Cerebellar cortex (tissue), 1 donor: ENCODE data around the gene CLIC6.

Source experiments
- DNase-seq: peaks from one replicate; pipeline ENCODE4 v3.0.0-alpha.2; 2015; ENCODE audit warnings: low spot score

The CLIC6 gene

DNA sequence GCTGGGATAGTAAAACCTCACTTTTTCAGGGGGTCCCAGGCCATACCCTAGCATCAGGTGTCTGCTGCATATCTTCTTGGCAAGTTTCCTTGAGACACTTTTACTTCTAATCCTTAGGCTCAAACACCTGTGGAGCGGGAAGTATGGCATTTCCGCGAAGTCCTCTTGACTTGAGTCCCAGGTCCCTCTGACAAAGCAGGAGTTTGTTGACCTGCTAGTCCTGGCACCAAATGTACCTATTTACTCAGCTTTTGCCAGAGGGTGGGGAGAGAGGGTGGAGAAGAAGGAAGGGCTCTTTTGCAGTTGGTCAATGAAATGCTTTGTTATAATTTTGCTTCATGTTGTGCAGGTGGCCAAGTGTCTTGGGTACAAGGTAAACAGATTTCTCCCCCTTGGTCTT lies 59.7 kb downstream of the CLIC6 start:
- DNase-seq, result no peak

- no peak for DNase-seq
Measured at GRCh38 chr21:34730194-34730593, 61.4 kb downstream of the CLIC6 start.

GRCh38 chr21:34730756-34731445 lies 62.1 kb downstream of the CLIC6 start:
- DNase-seq, result no peak

DNA sequence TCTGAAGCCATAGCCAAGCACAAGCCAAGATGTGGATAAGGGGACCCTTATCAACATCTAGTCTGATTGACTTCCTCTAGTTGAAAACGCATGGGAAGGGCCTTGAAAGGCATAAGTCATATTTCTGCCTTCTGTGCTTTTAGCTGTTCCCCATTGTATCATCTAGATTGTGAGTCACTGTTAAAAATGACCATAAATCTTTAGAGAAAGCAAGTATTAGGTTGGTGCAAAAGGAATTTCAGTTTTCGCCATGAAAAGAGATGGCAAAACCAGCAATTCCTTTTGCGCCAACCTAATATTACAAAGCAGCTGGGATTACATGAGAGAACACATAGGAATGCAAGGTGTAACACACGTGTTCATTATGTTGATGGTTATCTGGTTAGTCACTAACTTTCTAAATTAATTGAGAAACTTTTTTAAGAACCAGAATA lies 63.6 kb downstream of the CLIC6 start:
- DNase-seq, result no peak

GRCh38 chr21:34733852-34734251 lies 65.1 kb downstream of the CLIC6 start:
- no peak for DNase-seq

DNA sequence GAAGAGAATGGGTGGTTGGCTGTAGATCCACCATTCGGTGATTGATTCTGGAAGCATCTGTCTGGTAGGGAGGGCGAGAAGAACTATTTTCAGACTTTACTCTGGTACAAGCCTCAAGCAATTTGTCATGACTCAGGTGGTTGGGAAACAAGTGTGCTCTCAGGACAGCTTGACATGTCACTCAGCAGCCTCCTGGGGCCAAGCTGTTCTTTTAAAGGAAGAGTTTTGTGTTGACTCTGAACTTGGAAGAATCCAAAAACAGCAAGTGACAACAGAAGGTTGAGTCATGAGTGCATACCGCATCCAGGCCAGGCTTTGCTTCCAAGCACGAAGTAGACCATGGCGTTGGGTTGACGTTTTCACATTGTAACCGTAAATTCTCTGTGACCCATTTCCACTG lies 65.9 kb downstream of the CLIC6 start:
- DNase-seq, result no peak

DNA sequence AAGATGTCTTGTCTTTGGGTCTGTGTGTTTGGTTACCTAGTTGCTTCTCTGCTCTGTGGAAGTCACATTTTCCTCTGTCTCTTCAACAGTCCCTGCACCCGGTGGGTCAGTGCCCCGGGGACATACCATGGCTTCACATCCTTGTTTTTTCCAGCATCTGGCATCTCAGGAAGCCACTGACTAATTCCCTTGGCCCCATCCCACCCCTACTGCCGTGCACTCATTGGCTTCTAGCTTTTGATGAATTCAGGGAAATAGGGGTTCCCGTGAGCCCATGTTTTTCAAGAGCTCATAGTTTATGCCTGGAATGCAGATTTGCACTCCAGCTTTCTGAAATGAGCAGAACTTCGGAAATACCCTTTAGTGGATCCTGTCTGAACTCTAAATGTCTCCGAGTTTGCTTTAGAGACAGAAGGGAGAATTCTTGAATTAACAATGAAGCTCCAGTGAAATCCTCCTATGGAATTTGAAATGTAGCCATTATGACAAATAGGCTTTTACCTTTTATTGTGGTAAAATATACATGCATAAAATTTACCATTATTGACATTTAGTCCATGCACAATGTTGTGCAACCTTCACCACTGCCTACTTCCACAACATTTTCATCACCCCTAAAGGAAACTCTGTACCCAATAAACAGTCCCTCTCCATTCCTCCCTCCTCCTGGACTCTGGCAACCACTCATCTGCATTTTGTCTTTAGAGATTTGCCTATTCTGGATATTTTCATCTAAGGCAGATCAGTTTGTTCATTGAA lies 67.5 kb downstream of the CLIC6 start:
- DNase-seq, result no peak

GRCh38 chr21:34737115-34737514 lies 68.3 kb downstream of the CLIC6 start:
- no peak for DNase-seq

DNA sequence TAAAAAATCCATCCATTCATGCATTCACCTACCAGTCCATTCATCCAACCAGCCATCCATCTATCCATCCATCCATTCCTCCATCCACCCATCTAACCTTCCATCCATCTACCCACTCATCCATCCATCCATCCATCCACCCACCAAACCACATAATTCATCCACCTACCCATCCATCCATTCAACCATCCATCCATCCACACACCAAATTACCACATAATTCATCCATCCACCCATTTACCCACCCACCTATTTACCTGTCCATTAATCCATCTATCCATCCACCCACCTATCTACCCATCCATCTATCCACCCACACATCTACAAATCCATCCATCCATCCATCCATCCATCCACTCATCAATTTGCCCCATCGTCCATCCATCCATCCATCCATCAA lies 71.4 kb downstream of the CLIC6 start:
- no peak for DNase-seq

- DNase-seq, result no peak
Measured at GRCh38 chr21:34743285-34743684, 74.5 kb downstream of the CLIC6 start.

GRCh38 chr21:34743831-34744230 lies 75.0 kb downstream of the CLIC6 start:
- DNase-seq, result no peak

DNA sequence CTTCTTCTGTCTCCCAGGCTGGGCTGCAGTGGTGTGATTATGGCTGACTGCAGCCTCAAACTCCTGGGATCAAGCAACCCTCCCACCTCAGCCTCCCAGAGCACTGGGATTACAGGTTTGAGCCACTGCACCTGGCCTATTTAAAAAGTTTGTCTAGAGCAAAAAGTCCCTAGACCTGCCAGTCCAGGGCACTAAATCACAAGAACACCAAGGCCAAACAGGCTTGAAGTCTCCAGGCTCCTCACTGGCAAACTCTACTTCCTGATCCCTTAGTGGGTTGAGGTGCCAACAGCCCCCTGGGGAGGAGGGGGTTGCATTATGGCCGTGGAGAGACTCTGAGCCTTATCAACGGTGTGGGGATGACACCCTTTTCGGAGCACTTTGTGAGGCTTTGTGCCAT lies 76.0 kb downstream of the CLIC6 start:
- no peak for DNase-seq

DNA sequence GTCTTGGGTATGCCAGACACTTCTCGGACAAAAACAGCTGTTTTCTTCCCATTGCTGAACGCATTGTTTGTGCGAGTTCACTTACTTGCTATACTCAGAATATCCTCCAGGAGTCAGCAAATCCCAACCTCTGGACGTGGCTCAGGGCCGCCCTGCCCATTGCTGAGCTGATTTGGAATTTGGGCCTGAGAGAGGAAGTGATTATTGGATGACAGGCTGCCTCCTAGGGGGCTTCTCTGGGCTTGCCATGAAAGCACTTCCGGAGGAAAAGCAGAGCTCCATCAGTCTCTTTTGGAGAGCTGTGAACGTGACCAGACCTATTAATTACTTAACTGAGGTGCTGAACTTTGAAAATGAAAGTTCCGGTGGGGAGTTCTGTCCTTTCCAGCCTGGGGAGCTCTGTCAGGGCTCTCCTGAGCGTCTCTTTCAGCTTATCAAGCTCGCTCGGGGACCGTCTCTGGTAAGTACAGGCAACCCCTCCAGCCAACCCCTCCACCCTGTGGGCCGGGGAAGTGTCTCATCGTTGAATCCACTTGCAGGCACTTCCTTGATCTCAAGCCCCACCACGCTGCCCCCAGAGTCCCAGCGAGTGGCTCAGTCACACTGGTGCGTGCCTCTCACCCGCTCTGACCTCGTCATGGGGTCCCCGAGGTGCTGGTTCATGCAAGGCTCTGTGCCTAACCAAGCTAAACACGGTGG lies 76.9 kb downstream of the CLIC6 start:
- peak; percentile 60 for DNase-seq

DNA sequence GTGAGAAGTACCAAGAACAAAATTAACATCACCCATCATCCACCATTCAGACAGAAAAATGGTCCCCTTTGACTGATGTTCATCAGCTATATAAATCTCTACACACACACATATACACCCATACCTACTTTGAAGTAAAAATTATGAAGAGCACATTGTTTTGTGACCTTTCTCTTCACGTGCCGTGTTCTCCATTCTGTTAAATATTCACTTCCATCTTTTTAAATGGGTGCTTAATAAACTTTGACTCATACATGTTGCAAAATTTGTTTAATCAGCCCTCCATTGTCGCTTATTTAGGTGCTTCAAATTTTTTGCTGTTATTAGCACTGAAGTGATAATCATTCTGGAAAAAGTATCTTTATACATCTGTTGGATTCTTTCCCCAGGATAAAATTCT lies 80.1 kb downstream of the CLIC6 start:
- DNase-seq, result no peak

- no peak for DNase-seq
Measured at GRCh38 chr21:34754690-34755647, 86.2 kb downstream of the CLIC6 start.

DNA sequence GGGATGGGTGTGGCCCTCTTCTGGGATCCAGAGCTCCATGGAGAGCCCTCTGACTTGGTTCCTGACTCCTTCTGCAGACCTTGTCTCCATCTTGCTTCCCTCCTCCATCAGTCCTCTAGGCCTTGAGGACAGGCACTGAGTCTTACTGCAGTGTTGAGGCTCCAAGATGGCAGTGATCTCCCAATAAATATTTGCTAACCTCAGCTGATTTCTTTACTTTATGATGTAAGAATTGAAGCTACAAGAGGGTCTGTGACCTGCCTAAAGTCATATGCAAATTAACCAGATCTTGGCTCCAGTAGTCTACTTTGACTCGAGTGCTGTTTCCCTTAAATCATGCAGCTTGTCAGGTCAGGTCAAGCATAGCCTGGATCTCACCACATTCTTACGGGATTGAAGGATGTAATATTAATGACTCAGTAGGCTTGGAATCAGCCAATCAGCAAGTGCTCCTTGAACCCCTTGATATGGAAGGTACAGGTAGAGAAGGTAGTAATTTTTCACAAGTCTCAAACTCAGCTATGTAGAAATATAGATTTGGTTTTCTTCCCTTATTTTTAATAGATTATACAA lies 93.0 kb downstream of the CLIC6 start:
- DNase-seq, result no peak

GRCh38 chr21:34762786-34763185 lies 94.0 kb downstream of the CLIC6 start:
- no peak for DNase-seq

DNA sequence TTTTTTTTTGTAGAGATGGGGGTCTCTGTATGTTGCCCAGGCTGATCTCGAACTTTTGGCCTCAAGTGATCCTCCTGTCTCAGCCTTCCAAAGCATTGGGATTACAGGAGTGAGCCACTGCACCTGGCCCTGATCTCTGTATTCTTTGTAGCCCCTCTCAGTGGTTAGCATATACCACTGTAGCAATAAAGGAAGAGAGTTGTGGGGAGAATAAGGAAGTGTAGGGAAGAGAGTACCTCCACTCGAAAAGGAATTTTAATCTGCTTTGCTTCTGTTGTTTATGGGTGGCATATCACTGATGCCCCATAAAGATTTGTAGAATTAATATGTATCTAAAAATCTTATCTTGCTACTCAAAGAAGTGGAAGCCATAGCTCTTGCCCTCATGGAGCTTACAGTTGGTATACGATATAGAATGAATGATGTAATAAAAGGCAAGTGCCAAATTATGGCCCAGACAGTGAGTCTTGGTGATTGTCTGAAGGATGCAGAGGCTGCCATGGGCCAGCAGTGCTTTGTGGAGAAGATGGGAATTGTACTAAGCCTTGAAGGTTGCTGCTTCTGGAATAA lies 96.0 kb downstream of the CLIC6 start:
- DNase-seq, result no peak

- DNase-seq, result no peak
Measured at GRCh38 chr21:34765619-34766018, 96.8 kb downstream of the CLIC6 start.

GRCh38 chr21:34766862-34767261 lies 98.1 kb downstream of the CLIC6 start:
- DNase-seq, result no peak
